Panc1 (cell line): Measurements from ENCODE around the gene PARD3. TPM values are rescaled to one million over a fixed set of nuclear protein-coding genes. Genes with fewer than 3 reads are reported as not detected.

ENCODE experiments used
- ATAC-seq: fragments of 200-7000 bp; cut with Tn5 transposase; 2 replicates; pipeline ENCODE4 v1.9.1; 2020; ENCODE audit warnings: mild to moderate bottlenecking, moderate library complexity
- BruUV-seq: library from RNA; stranded (reverse); fragments of 400-500 nt; replicated peaks from 2 replicates; lab custom pipeline; 2021; lab: Mats Ljungman, UMichigan
- CTCF ChIA-PET: fragments of 300-600 bp; sonication (Branson Sonifier 250); formaldehyde crosslinking; loops from one replicate; lab custom pipeline; 2022; ENCODE audit warnings: antibody characterized with exemption; lab: Charles Lee
- POLR2A ChIA-PET: fragments of 300-600 bp; sonication (Branson Sonifier 250); formaldehyde crosslinking; loops from one replicate; lab custom pipeline; 2022; ENCODE audit warnings: antibody characterized with exemption; lab: Charles Lee
- DNase-seq: peaks from one replicate; pipeline ENCODE4 v3.0.0-alpha.2; 2010; ENCODE audit warnings: low read depth, low spot score
- H3K27ac ChIP-seq: 2 replicates; pipeline ENCODE4 v1.5.1; 2011; ENCODE audit warnings: mild to moderate bottlenecking, low read length, inconsistent platforms
- H3K27me3 ChIP-seq: fragments of 200-500 bp; sonication (Bioruptor generic); 2 replicates; pipeline ENCODE4 v1.6.0; 2014; ENCODE audit warnings: low read length, inconsistent platforms; ENCODE audit not compliant: control insufficient read depth, insufficient read depth
- H3K36me3 ChIP-seq: fragments of 200-500 bp; sonication (Bioruptor generic); 2 replicates; pipeline ENCODE4 v1.5.1; 2014; ENCODE audit warnings: inconsistent platforms, mild to moderate bottlenecking, low read length, moderate library complexity; ENCODE audit not compliant: control insufficient read depth, insufficient read depth
- H3K4me1 ChIP-seq: 2 replicates; pipeline ENCODE4 v1.5.1; 2011; ENCODE audit warnings: inconsistent platforms, mild to moderate bottlenecking, low read length, moderate library complexity; ENCODE audit not compliant: control insufficient read depth, insufficient read depth
- H3K4me3 ChIP-seq, 2 experiments: 2 replicates each; pipeline ENCODE4 v1.5.1; 2011 to 2012; ENCODE audit warnings: low read depth in 2 of 2, low read length in 2 of 2, mild to moderate bottlenecking in 2 of 2, inconsistent platforms in 1 of 2, moderate library complexity in 1 of 2
- H3K9me3 ChIP-seq: fragments of 200-500 bp; sonication (Bioruptor generic); 2 replicates; pipeline ENCODE4 v1.5.1; 2014; ENCODE audit warnings: low read depth, mild to moderate bottlenecking, inconsistent platforms, low read length, moderate library complexity; ENCODE audit not compliant: control insufficient read depth, insufficient read depth
- CTCF ChIP-seq: fragments of 450-650 bp; IDR thresholded peaks from 2 replicates; pipeline ENCODE4 v1.5.1; 2017; ENCODE audit warnings: mild to moderate bottlenecking
- POLR2AphosphoS5 ChIP-seq: IDR thresholded peaks from 2 replicates; pipeline ENCODE4 v1.6.1; 2012; ENCODE audit warnings: mild to moderate bottlenecking, low read depth, low read length, moderate library complexity
- REST ChIP-seq, 2 experiments: IDR thresholded peaks; 2 replicates each; pipeline ENCODE4 v1.6.1; 2011 to 2012; ENCODE audit warnings: low read depth in 2 of 2, control low read depth in 1 of 2, low read length in 1 of 2, mild to moderate bottlenecking in 1 of 2, moderate library complexity in 1 of 2; ENCODE audit not compliant: insufficient read depth in 1 of 2
- SIN3A ChIP-seq: IDR thresholded peaks from 2 replicates; pipeline ENCODE4 v1.6.1; 2012; ENCODE audit warnings: low read depth, mild to moderate bottlenecking, low read length, moderate library complexity, borderline replicate concordance; ENCODE audit not compliant: insufficient read depth
- TCF7L2 ChIP-seq: IDR thresholded peaks from 2 replicates; pipeline ENCODE4 v1.6.1; 2011; ENCODE audit warnings: mild to moderate bottlenecking, low read depth, low read length, inconsistent platforms
- in situ Hi-C: cut with HindIII; loops from 2 replicates; pipeline ENCODE4 v1.10.0; 2016; ENCODE audit warnings: low sequenced_read_pairs, low pct_unique_long_range_greater_than_20kb
- intact Hi-C: fragments of 100-400 bp; cut with micrococcal nuclease; formaldehyde crosslinking; loops from one replicate; pipeline ENCODE4 v1.10.0; 2022; ENCODE audit not compliant: unreplicated experiment
- total RNA-seq: library from RNA; stranded (reverse); gene quantifications from one replicate; pipeline ENCODE4 v1.2.1, GENCODE V29; 2021; ENCODE audit not compliant: unreplicated experiment

Gene PARD3
- total RNA-seq, 1 experiment from 2014 or later = 29.8 TPM

- TF ChIP-seq CTCF (peak; percentile 30), SIN3A (no peak)
- ChIA-PET CTCF (no interaction called here), POLR2A (no interaction called here)
- no peaks in the 10 kb centered on the region for H3K27me3 ChIP-seq
- H3K4me3 ChIP-seq = no peak overlapping the region
- no TSS peak for BruUV-seq
- ATAC-seq (no peak), DNase-seq (no peak)
- intact Hi-C loops (no loop called here), in situ Hi-C loops (no loop called here)
- H3K9me3 ChIP-seq = no peaks in the 10 kb centered on the region
- H3K36me3 ChIP-seq = no peaks in the 10 kb centered on the region
- no peaks in the 10 kb centered on the region for H3K4me1 ChIP-seq
- no peak overlapping the region for H3K27ac ChIP-seq
Measured at GRCh38 chr10:34223658-34224057, 591.4 kb downstream of the PARD3 start.

DNA sequence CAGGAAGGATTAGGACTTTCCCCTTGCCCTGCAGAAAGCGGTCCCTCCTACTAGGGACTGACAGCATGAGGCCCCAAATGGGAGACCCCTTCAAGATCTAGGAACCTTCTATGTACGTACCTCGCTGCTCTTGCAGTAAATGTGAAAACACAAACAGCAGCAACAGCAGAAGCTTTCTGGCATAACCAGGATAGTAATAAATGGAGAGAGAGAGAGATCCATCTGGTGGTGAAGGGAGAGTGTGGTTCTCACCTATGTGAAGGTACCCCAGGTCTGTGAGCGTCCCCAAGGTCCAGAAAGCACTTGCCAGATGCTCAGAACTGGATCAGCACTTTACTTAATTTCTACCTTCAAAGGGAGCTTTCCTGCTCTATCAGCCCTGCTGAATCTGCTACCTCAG lies 592.7 kb downstream of the PARD3 start:
- intact Hi-C loops = no loop called here
- ATAC-seq = no peak
- CTCF ChIA-PET = no interaction called here
- H3K36me3 ChIP-seq = no peaks in the 10 kb centered on the region
- POLR2A ChIA-PET = no interaction called here
- in situ Hi-C loops = no loop called here
- no peak overlapping the region for H3K27ac ChIP-seq
- no peaks in the 10 kb centered on the region for H3K27me3 ChIP-seq
- TF ChIP-seq TCF7L2 = no peak
- TF ChIP-seq CTCF = 0 out of 2 replicates have a peak, but pooled peaks have one; percentile 6
- no peak for DNase-seq
- H3K4me1 ChIP-seq = no peaks in the 10 kb centered on the region
- BruUV-seq = no TSS peak
- H3K9me3 ChIP-seq = no peaks in the 10 kb centered on the region
- H3K4me3 ChIP-seq = no peak overlapping the region

GRCh38 chr10:34219753-34220548 lies 595.1 kb downstream of the PARD3 start:
- Histone ChIP-seq H3K27me3 (no peaks in the 10 kb centered on the region), H3K4me3 (no peak overlapping the region), H3K27ac (no peak overlapping the region), H3K36me3 (no peaks in the 10 kb centered on the region), H3K9me3 (no peaks in the 10 kb centered on the region), H3K4me1 (no peaks in the 10 kb centered on the region)
- CTCF ChIA-PET = no interaction called here
- no peak for DNase-seq
- intact Hi-C loops (no loop called here), in situ Hi-C loops (no loop called here)
- no peak for ATAC-seq
- POLR2A ChIA-PET = no interaction called here
- TF ChIP-seq TCF7L2 (no peak), REST (IDR thresholded peaks at IDR 0.05; ENCODE audit: insufficient read depth in 1 of 2, low read depth in 2 of 2, low read length in 1 of 2) (no peak), CTCF (no peak), SIN3A (no peak), POLR2AphosphoS5 (no peak)
- BruUV-seq = no TSS peak
